ENCODE results near the gene METTL22. TPM values are rescaled to one million over a fixed set of nuclear protein-coding genes. Genes with fewer than 3 reads are reported as not detected.

The METTL22 gene
- total and polyA plus RNA-seq, 12 donors, result 8.4 to 67.1 (median 25.3) TPM

DNA sequence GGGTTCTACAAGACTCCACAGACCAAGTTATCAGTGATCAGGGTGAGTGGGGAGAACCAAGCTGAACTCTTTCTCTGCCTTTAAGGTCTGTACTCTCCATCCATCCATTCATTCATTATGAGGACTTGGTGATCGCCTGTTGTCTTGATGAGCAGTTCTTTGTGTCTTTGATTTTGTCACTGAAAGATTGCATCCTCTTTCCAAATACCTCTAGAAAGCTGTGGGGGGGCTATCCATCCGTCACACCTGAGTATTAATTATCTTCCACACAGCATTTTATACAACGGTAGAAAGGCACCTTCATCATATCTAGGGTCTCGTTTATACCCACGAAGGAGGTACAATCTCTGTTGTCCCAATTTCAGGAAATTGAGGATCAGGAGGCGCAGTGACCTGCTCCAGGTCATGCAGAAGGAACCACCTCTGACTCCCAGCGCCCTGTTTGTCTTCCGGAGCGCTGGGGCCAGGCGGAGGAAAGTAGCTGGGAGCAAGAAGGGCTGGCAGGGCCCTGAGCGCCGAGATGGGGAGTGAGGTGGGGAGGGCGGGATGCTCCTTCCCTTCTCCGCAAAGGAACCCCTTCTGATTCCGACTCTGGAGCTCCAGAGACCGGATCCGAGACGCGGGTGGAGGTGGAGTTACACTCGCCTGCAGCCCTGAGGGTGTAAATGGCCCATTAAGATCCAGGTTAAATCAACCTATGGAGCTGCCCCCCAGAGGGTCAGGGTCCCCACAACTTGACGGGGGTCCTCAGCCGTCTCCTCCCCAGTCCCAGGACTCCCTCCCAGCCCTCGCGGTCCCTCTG, 52.3 kb downstream of the METTL22 start:
- H3K4me3 ChIP-seq, result peak overlapping the region in 2 of 4 donors; percentile 28 to 68
- TF ChIP-seq CTCF (IDR thresholded peaks at IDR 0.05) (no peak), POLR2A (IDR thresholded peaks at IDR 0.05) (no peak)
- 13 to 32% (median 17%) methylated on average over 10 to 24 of the region's 24 CpGs for WGBS, 4 donors
- H3K36me3 ChIP-seq (replicated peaks in 1 of 2), result no peaks in the 10 kb centered on the region
- H3K4me1 ChIP-seq (replicated peaks in 1 of 2), result peaks cover 7 to 16% of the 10 kb centered on the region in 2 donors
- peak in 4 of 7 donors; percentile 47 to 69 (median 50) for DNase-seq
- H3K27me3 ChIP-seq, result no peaks in the 10 kb centered on the region
- intact Hi-C loops (cut with DNase I), result no loop called here
- H3K27ac ChIP-seq, result no peak overlapping the region
- H3K9me3 ChIP-seq (replicated peaks in 1 of 3), result no peaks in the 10 kb centered on the region

DNA sequence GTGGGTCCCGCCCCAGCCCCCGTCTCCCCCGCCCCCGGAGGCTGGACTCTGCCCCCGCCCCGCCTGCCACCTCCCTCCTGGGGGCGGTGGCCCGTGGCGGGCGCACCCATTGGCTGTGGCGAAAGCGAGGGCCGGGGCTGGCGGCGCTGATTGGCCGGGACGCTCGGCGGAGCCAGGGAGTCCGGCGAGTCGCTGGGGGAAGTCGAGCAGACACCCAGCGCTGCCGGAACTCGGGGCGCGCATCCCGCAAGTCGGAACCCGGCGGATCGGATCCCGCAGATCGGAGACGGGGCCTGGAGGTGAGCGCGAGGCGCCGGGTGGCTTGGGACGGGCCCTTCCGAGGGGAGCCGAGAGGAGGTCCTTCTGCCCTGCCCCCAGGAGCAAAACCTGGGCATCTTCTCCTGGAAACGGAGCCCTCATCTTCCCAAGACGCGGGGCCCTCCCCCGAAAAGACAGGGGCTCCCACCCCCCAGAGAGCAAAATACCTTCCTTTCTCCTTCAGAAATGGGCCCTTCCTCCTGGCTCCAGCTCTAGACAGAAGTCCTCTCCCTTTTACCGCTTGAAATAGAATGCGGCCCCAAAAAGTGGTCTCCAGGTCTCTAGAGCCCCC, 53.0 kb downstream of the METTL22 start, which contains the start of gene ABAT:
Gene ABAT (plus strand): TSS at position 205 of the 610 bp plus-strand sequence. CDS start 61,123 bp downstream, outside the sequence.
- Histone ChIP-seq H3K9me3 (replicated peaks in 1 of 3) (no peaks in the 10 kb centered on the region), H3K4me3 (peak within 1 kb of the TSS in 3 of 4 donors; percentile 10 to 68 (median 28)), H3K27me3 (no peaks in the 10 kb centered on the region), H3K4me1 (replicated peaks in 1 of 2) (peaks cover 7 to 16% of the 10 kb centered on the region in 2 donors), H3K36me3 (replicated peaks in 1 of 2) (no peaks in the 10 kb centered on the region), H3K27ac (no peak within 1 kb of the TSS)
- DNase-seq, result peak; percentile 87 to 93 (median 89)
- peak; percentile 49 to 50 for TF ChIP-seq POLR2A (IDR thresholded peaks at IDR 0.05)
- TF ChIP-seq CTCF (IDR thresholded peaks at IDR 0.05), result no peak
- intact Hi-C loops (cut with DNase I), result no loop called here
- WGBS, 4 donors, result 3 to 14% (median 5%) methylated on average over 8 to 49 of the region's 49 CpGs

- TF ChIP-seq CTCF (IDR thresholded peaks at IDR 0.05), result no peak
- TF ChIP-seq POLR2A (IDR thresholded peaks at IDR 0.05), result no peak
- Histone ChIP-seq H3K36me3 (replicated peaks in 1 of 2) (no peaks in the 10 kb centered on the region), H3K9me3 (replicated peaks in 1 of 3) (no peaks in the 10 kb centered on the region), H3K27me3 (no peaks in the 10 kb centered on the region), H3K4me1 (replicated peaks in 1 of 2) (peaks cover 7 to 16% of the 10 kb centered on the region in 2 donors), H3K27ac (no peak overlapping the region), H3K4me3 (peak overlapping the region in 1 of 4 donors; percentile 68)
- intact Hi-C loops (cut with DNase I), result no loop called here
- 66 to 73% (median 68%) methylated on average over 10 to 13 of the region's 13 CpGs for WGBS, 4 donors
- peak in 1 of 7 donors; percentile 24 for DNase-seq
Observed at GRCh38 chr16:8675183-8676159, 54.0 kb downstream of the METTL22 start.

All from adrenal gland (tissue), 12 donors.